Liver (tissue), 3 donors: ENCODE data around the gene SMYD5.

Source experiments
- CTCF ChIP-seq: fragments of 150-350 bp; IDR thresholded peaks from 2 replicates; pipeline ENCODE4 v1.5.1; 2017; ENCODE audit warnings: improper control_type of control experiment, low read depth, low read length; ENCODE audit not compliant: missing input control
- HNF4G ChIP-seq: IDR thresholded peaks from 2 replicates; pipeline ENCODE4 v1.6.1; 2016; ENCODE audit warnings: antibody characterized with exemption
- RAD21 ChIP-seq, 2 donors: IDR thresholded peaks; 2 replicates each; pipeline ENCODE4 v1.6.1; 2016; ENCODE audit warnings: antibody characterized with exemption in 2 of 2, mild to moderate bottlenecking in 2 of 2
- REST ChIP-seq: IDR thresholded peaks from 2 replicates; pipeline ENCODE4 v1.6.1; 2016; ENCODE audit warnings: antibody characterized with exemption, mild to moderate bottlenecking
- RXRA ChIP-seq, 2 donors: IDR thresholded peaks; 2 replicates each; pipeline ENCODE4 v1.6.1; 2017 to 2018; ENCODE audit warnings: antibody characterized with exemption in 2 of 2, mild to moderate bottlenecking in 1 of 2
- TAF1 ChIP-seq: conservative IDR thresholded peaks from 2 replicates; pipeline ENCODE4 v1.6.1; 2016; ENCODE audit warnings: antibody characterized with exemption, mild to moderate bottlenecking
- donor health status: healthy.
- donor health status: healthy.

- TF ChIP-seq TAF1 (no peak), CTCF (no peak), REST (no peak), HNF4G (no peak), RXRA (IDR thresholded peaks at IDR 0.05) (no peak), RAD21 (IDR thresholded peaks at IDR 0.05) (no peak)
Observed at GRCh38 chr2:73244580-73244979, 30.5 kb downstream of the SMYD5 start.
